ENCODE data around the gene CCDC40. TPM values are rescaled to one million over a fixed set of nuclear protein-coding genes. Genes with fewer than 3 reads are reported as not detected.

Gene CCDC40
- total and polyA plus RNA-seq, 10 of the 15 experiments (the other 5 are each of a cell fraction or from before 2014, with no cell fraction given) = 0.06 to 0.10 TPM; not detected in 8

DNA sequence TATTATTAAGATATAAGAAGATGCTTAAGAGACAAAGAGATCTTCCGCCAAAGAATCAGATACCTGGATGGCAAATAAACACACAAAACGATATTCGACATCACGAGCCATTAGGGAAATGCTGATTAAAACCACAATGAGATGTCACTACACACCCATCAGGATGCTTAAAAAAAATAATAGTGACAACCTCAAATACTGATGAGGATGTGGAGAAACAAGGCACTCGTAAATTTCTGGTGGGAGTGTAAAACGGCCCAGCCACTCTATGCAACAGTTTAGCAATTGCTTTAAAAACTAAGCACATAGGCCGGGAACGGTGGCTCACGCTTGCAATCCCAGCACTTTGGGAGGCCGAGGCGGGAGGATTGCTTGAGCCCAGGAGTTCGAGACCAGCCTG lies 40.2 kb upstream of the CCDC40 start:
- H3K4me3 ChIP-seq = no peak overlapping the region
- ATAC-seq (no peak), DNase-seq (ENCODE audit: low read depth, low spot score) (no peak), FAIRE-seq (no peak)
- ChIA-PET CTCF (interaction anchor here (0.6 to 0.9 kb wide), 3 partner anchors 9 to 1641 kb away, joined by 3 to 6 read pairs (median 4); partner anchors contain the start of genes NPLOC4 and TSPAN10), SMC1A (ENCODE audit: uncharacterized antibody, unreplicated experiment) (interaction anchor here (1.0 kb wide), 1 partner anchor 18 kb away, joined by 3 read pairs; no protein-coding TSS in a partner anchor), POLR2A (no interaction called here), RAD21 (ENCODE audit: unreplicated experiment) (no interaction called here)
- no peak overlapping the region for H3K27ac ChIP-seq (ENCODE audit: control insufficient read depth, insufficient read depth)
- H3K4me2 ChIP-seq (ENCODE audit: control insufficient read depth, insufficient read depth) = no peak overlapping the region
- WGBS (ENCODE audit: insufficient coverage, insufficient replicate concordance, low lambda C conversion rate, missing lambda C conversion rate) = 69% methylated on average over 12 of the region's 12 CpGs
- no peaks in the 10 kb centered on the region for H4K20me1 ChIP-seq (ENCODE audit: control insufficient read depth, insufficient read depth)
- TF ChIP-seq CBX3 (IDR thresholded peaks at IDR 0.05; ENCODE audit: borderline replicate concordance, low read depth) = no peak
- no peak for TF ChIP-seq HDAC2 (IDR thresholded peaks at IDR 0.05)
- TF ChIP-seq PRDM15 (CRISPR knock-in tag; IDR thresholded peaks at IDR 0.05) = no peak
- TF ChIP-seq ZBTB40 (IDR thresholded peaks at IDR 0.05; ENCODE audit: borderline replicate concordance) = no peak
- no peaks in the 10 kb centered on the region for H3K9me3 ChIP-seq (replicated peaks; ENCODE audit: control insufficient read depth, insufficient read depth, low read length)
- no peak overlapping the region for H2AFZ ChIP-seq (ENCODE audit: control insufficient read depth, low read depth, low read length)
- H3K36me3 ChIP-seq (ENCODE audit: control insufficient read depth in 2 of 2, insufficient read depth in 2 of 2, low read length in 1 of 2) = no peaks in the 10 kb centered on the region
- H3K9ac ChIP-seq (ENCODE audit: control insufficient read depth, insufficient read depth, low read length) = no peak overlapping the region
- intact Hi-C loops (cut with micrococcal nuclease; ENCODE audit: unreplicated experiment) = no loop called here
- in situ Hi-C loops (cut with MboI) = no loop called here
- no peaks in the 10 kb centered on the region for H3K79me2 ChIP-seq (ENCODE audit: control insufficient read depth, insufficient read depth, low read length)
- no peaks in the 10 kb centered on the region; a peak in 1 of 4 replicates for H3K27me3 ChIP-seq (replicated peaks in 1 of 2; ENCODE audit: control insufficient read depth in 2 of 2, insufficient read depth in 2 of 2, low read length in 1 of 2)
- H3K4me1 ChIP-seq (ENCODE audit: control insufficient read depth, insufficient read depth, low read length) = 0 out of 2 replicates have a peak, but pooled peaks cover 4% of the 10 kb centered on the region
- no TSS peak for BruUV-seq (replicated peaks)
